HEK293 (cell line): ENCODE results near the gene FLG2.
A peak's percentile ranks its signal among the peaks of the same experiment; 100 is the strongest.

Source experiments
- BCL6B ChIP-seq: fragments of 450-650 bp; formaldehyde crosslinking; IDR thresholded peaks from 2 replicates; pipeline ENCODE4 v1.5.1; 2017; ENCODE audit warnings: missing biosample characterization, missing genetic modification characterization
- FEZF1 ChIP-seq: fragments of 450-650 bp; formaldehyde crosslinking; IDR thresholded peaks from 2 replicates; pipeline ENCODE4 v1.5.1; 2016; ENCODE audit warnings: missing biosample characterization, missing genetic modification characterization
- HOXC10 ChIP-seq: sonication (generic); formaldehyde crosslinking; IDR thresholded peaks from 2 replicates; pipeline ENCODE4 v1.8.1; 2023; ENCODE audit warnings: mild to moderate bottlenecking, missing genetic modification reagents
- HOXD13 ChIP-seq: sonication (generic); formaldehyde crosslinking; IDR thresholded peaks from 2 replicates; pipeline ENCODE4 v1.8.0; 2022; ENCODE audit warnings: missing genetic modification reagents, borderline replicate concordance
- KLF10 ChIP-seq: fragments of 450-650 bp; IDR thresholded peaks from 2 replicates; pipeline ENCODE4 v1.5.1; 2018; ENCODE audit warnings: missing biosample characterization, mild to moderate bottlenecking, missing genetic modification characterization
- REPIN1 ChIP-seq: fragments of 450-650 bp; formaldehyde crosslinking; IDR thresholded peaks from 2 replicates; pipeline ENCODE4 v1.5.1; 2017; ENCODE audit warnings: missing biosample characterization, missing genetic modification characterization, low read depth
- SCRT1 ChIP-seq: fragments of 450-650 bp; formaldehyde crosslinking; IDR thresholded peaks from 2 replicates; pipeline ENCODE4 v1.5.1; 2016; ENCODE audit warnings: missing biosample characterization, missing genetic modification characterization, borderline replicate concordance
- ZBTB17 ChIP-seq: fragments of 450-650 bp; formaldehyde crosslinking; IDR thresholded peaks from 2 replicates; pipeline ENCODE4 v1.5.1; 2016; ENCODE audit warnings: missing biosample characterization, missing genetic modification characterization
- ZFHX2 ChIP-seq: fragments of 450-650 bp; formaldehyde crosslinking; conservative IDR thresholded peaks from 2 replicates; pipeline ENCODE4 v1.5.1; 2016; ENCODE audit warnings: missing biosample characterization, missing genetic modification characterization
- ZFP41 ChIP-seq: fragments of 450-650 bp; formaldehyde crosslinking; IDR thresholded peaks from 2 replicates; pipeline ENCODE4 v1.5.1; 2016; ENCODE audit warnings: missing biosample characterization, missing genetic modification characterization, borderline replicate concordance
- ZFP69B ChIP-seq: fragments of 450-650 bp; formaldehyde crosslinking; IDR thresholded peaks from 2 replicates; pipeline ENCODE4 v1.5.1; 2016; ENCODE audit warnings: missing biosample characterization, missing genetic modification characterization
- ZNF112 ChIP-seq: fragments of 450-650 bp; formaldehyde crosslinking; IDR thresholded peaks from 2 replicates; pipeline ENCODE4 v1.5.0; 2017; ENCODE audit warnings: missing biosample characterization, missing genetic modification characterization
- ZNF157 ChIP-seq: fragments of 450-650 bp; formaldehyde crosslinking; IDR thresholded peaks from 2 replicates; pipeline ENCODE4 v1.5.1; 2016; ENCODE audit warnings: missing biosample characterization, missing genetic modification characterization
- ZNF19 ChIP-seq: fragments of 450-650 bp; formaldehyde crosslinking; IDR thresholded peaks from 2 replicates; pipeline ENCODE4; 2016; ENCODE audit warnings: missing biosample characterization, missing genetic modification characterization, low read depth
- ZNF23 ChIP-seq: fragments of 450-650 bp; formaldehyde crosslinking; IDR thresholded peaks from 2 replicates; pipeline ENCODE4 v1.5.1; 2016; ENCODE audit warnings: missing biosample characterization, missing genetic modification characterization, borderline replicate concordance
- ZNF24 ChIP-seq: fragments of 450-650 bp; formaldehyde crosslinking; IDR thresholded peaks from 2 replicates; pipeline ENCODE4 v1.5.1; 2016; ENCODE audit warnings: missing biosample characterization, missing genetic modification characterization
- ZNF366 ChIP-seq: fragments of 450-650 bp; formaldehyde crosslinking; conservative IDR thresholded peaks from 2 replicates; pipeline ENCODE4 v1.5.1; 2016; ENCODE audit warnings: missing biosample characterization, missing genetic modification characterization
- ZNF398 ChIP-seq: fragments of 450-650 bp; formaldehyde crosslinking; IDR thresholded peaks from 2 replicates; pipeline ENCODE4 v1.5.1; 2017; ENCODE audit warnings: missing biosample characterization, missing genetic modification characterization
- ZNF561 ChIP-seq: fragments of 450-650 bp; IDR thresholded peaks from 2 replicates; pipeline ENCODE4 v1.5.1; 2018; ENCODE audit warnings: missing biosample characterization, missing genetic modification characterization, borderline replicate concordance
- ZNF624 ChIP-seq: fragments of 450-650 bp; formaldehyde crosslinking; IDR thresholded peaks from 2 replicates; pipeline ENCODE4 v1.5.1; 2017; ENCODE audit warnings: missing biosample characterization, missing genetic modification characterization
- ZNF664 ChIP-seq: fragments of 450-650 bp; formaldehyde crosslinking; IDR thresholded peaks from 2 replicates; pipeline ENCODE4 v1.5.1; 2016; ENCODE audit warnings: missing biosample characterization, missing genetic modification characterization
- ZNF677 ChIP-seq: fragments of 450-650 bp; IDR thresholded peaks from 2 replicates; pipeline ENCODE4 v1.5.0; 2018; ENCODE audit warnings: missing biosample characterization, mild to moderate bottlenecking, missing genetic modification characterization, moderate library complexity
- ZNF777 ChIP-seq: fragments of 450-650 bp; formaldehyde crosslinking; IDR thresholded peaks from 2 replicates; pipeline ENCODE4 v1.5.1; 2017; ENCODE audit warnings: missing biosample characterization, missing genetic modification characterization, borderline replicate concordance
- ZSCAN23 ChIP-seq: fragments of 450-650 bp; formaldehyde crosslinking; IDR thresholded peaks from 2 replicates; pipeline ENCODE4 v1.5.1; 2016; ENCODE audit warnings: missing biosample characterization, missing genetic modification characterization
- TF ChIP-seq, protein P1 (sequence below): fragments of 450-650 bp; formaldehyde crosslinking; IDR thresholded peaks from 2 replicates; pipeline ENCODE4 v1.5.1; 2016; ENCODE audit warnings: missing biosample characterization, missing genetic modification characterization
- TF ChIP-seq, protein P2 (sequence below): fragments of 450-650 bp; formaldehyde crosslinking; IDR thresholded peaks from 2 replicates; pipeline ENCODE4 v1.5.1; 2016; ENCODE audit warnings: missing biosample characterization, missing genetic modification characterization
- TF ChIP-seq, protein P3 (sequence below): fragments of 450-650 bp; formaldehyde crosslinking; IDR thresholded peaks from 2 replicates; pipeline ENCODE4 v1.5.1; 2016; ENCODE audit warnings: missing biosample characterization, missing genetic modification characterization, low read depth
- TF ChIP-seq, protein P4 (sequence below): fragments of 450-650 bp; formaldehyde crosslinking; IDR thresholded peaks from 2 replicates; pipeline ENCODE4 v1.5.1; 2016; ENCODE audit warnings: missing biosample characterization, missing genetic modification characterization, low read depth

The FLG2 gene

DNA sequence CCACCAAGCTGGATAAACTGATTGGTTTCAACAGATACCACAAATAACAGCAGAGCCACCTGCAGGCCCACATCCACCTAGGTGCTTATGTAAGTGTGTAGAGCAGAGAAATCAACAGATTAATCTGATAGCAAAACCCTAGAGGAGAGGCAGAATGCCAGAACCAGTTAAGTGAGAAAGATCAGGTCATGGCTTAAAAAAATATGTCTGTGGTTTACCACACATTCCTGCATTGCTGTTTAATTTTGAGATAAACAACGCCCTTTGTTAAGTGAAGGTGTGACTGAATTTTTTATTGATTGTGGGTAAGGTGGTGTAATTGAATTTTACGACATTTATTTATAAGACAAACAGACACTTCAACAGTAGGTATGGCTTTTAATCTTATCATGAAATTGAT, 33.1 kb upstream of the FLG2 start (continued):
- 0 out of 2 replicates have a peak, but pooled peaks have one; percentile 15 for TF ChIP-seq ZNF112 (tag by site-specific recombination)
- no peak for TF ChIP-seq ZFP41 (tag by site-specific recombination)
- TF ChIP-seq ZNF624, result no peak
- no peak for TF ChIP-seq ZNF561 (tag by site-specific recombination)
- TF ChIP-seq, protein P1, sequence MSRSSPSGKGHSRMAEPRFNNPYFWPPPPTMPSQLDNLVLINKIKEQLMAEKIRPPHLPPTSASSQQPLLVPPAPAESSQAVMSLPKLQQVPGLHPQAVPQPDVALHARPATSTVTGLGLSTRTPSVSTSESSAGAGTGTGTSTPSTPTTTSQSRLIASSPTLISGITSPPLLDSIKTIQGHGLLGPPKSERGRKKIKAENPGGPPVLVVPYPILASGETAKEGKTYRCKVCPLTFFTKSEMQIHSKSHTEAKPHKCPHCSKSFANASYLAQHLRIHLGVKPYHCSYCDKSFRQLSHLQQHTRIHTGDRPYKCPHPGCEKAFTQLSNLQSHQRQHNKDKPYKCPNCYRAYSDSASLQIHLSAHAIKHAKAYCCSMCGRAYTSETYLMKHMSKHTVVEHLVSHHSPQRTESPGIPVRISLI (tag by site-specific recombination), result peak; percentile 90
- TF ChIP-seq, protein P2, sequence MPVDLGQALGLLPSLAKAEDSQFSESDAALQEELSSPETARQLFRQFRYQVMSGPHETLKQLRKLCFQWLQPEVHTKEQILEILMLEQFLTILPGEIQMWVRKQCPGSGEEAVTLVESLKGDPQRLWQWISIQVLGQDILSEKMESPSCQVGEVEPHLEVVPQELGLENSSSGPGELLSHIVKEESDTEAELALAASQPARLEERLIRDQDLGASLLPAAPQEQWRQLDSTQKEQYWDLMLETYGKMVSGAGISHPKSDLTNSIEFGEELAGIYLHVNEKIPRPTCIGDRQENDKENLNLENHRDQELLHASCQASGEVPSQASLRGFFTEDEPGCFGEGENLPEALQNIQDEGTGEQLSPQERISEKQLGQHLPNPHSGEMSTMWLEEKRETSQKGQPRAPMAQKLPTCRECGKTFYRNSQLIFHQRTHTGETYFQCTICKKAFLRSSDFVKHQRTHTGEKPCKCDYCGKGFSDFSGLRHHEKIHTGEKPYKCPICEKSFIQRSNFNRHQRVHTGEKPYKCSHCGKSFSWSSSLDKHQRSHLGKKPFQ (tag by site-specific recombination), result no peak
- TF ChIP-seq HOXD13, result peak; percentile 92
- no peak for TF ChIP-seq ZFP69B (tag by site-specific recombination)
- no peak for TF ChIP-seq ZSCAN23 (tag by site-specific recombination)
- TF ChIP-seq ZNF23, result no peak
- no peak for TF ChIP-seq ZNF777
- TF ChIP-seq, protein P3, sequence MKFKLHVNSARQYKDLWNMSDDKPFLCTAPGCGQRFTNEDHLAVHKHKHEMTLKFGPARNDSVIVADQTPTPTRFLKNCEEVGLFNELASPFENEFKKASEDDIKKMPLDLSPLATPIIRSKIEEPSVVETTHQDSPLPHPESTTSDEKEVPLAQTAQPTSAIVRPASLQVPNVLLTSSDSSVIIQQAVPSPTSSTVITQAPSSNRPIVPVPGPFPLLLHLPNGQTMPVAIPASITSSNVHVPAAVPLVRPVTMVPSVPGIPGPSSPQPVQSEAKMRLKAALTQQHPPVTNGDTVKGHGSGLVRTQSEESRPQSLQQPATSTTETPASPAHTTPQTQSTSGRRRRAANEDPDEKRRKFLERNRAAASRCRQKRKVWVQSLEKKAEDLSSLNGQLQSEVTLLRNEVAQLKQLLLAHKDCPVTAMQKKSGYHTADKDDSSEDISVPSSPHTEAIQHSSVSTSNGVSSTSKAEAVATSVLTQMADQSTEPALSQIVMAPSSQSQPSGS (tag by site-specific recombination), result no peak
- TF ChIP-seq, protein P4, sequence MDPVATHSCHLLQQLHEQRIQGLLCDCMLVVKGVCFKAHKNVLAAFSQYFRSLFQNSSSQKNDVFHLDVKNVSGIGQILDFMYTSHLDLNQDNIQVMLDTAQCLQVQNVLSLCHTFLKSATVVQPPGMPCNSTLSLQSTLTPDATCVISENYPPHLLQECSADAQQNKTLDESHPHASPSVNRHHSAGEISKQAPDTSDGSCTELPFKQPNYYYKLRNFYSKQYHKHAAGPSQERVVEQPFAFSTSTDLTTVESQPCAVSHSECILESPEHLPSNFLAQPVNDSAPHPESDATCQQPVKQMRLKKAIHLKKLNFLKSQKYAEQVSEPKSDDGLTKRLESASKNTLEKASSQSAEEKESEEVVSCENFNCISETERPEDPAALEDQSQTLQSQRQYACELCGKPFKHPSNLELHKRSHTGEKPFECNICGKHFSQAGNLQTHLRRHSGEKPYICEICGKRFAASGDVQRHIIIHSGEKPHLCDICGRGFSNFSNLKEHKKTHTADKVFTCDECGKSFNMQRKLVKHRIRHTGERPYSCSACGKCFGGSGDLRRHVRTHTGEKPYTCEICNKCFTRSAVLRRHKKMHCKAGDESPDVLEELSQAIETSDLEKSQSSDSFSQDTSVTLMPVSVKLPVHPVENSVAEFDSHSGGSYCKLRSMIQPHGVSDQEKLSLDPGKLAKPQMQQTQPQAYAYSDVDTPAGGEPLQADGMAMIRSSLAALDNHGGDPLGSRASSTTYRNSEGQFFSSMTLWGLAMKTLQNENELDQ (tag by site-specific recombination), result no peak
- no peak for TF ChIP-seq REPIN1 (tag by site-specific recombination)
- TF ChIP-seq ZBTB17 (tag by site-specific recombination), result 0 out of 2 replicates have a peak, but pooled peaks have one; percentile 30
- no peak for TF ChIP-seq HOXC10 (CRISPR knock-in tag)
- no peak for TF ChIP-seq ZFHX2 (tag by site-specific recombination)
- peak; percentile 78 for TF ChIP-seq FEZF1 (tag by site-specific recombination)
- TF ChIP-seq BCL6B (tag by site-specific recombination), result peak; percentile 74
- TF ChIP-seq ZNF24 (tag by site-specific recombination), result peak; percentile 59; the same call in 1 of the 2 replicates
- TF ChIP-seq ZNF366, result no peak
- TF ChIP-seq ZNF19, result no peak
- 0 out of 2 replicates have a peak, but pooled peaks have one; percentile 28 for TF ChIP-seq SCRT1
- no peak for TF ChIP-seq ZNF677 (tag by site-specific recombination)
- TF ChIP-seq KLF10 (tag by site-specific recombination), result peak; percentile 61; the same call in 1 of the 2 replicates
- no peak for TF ChIP-seq ZNF157 (tag by site-specific recombination)
- no peak for TF ChIP-seq ZNF664 (tag by site-specific recombination)
- 0 out of 2 replicates have a peak, but pooled peaks have one; percentile 34 for TF ChIP-seq ZNF398
